WTC11 (cell line): ENCODE data around the gene NUMBL. TPM values are rescaled to one million over a fixed set of nuclear protein-coding genes. Genes with fewer than 3 reads are reported as not detected.

Experiments used
- ATAC-seq: fragments of 200-7000 bp; cut with Tn5 transposase; 2 replicates; pipeline ENCODE4 v1.10.0; 2021; ENCODE audit warnings: mild to moderate bottlenecking, moderate library complexity
- CTCF ChIA-PET: fragments of 300-600 bp; sonication (Branson Sonifier 250); formaldehyde crosslinking; loops from one replicate; lab custom pipeline; 2021; ENCODE audit warnings: antibody characterized with exemption; lab: Charles Lee
- POLR2A ChIA-PET: fragments of 350-600 bp; sonication (Branson Sonifier 250); formaldehyde crosslinking; loops from one replicate; lab custom pipeline; 2021; ENCODE audit warnings: antibody characterized with exemption; lab: Charles Lee
- DNase-seq: peaks from one replicate; pipeline ENCODE4 v3.0.0; 2021; ENCODE audit warnings: low spot score
- H3K27ac Mint-ChIP-seq: 2 replicates; pipeline ENCODE4 v1.8.0; 2021; ENCODE audit warnings: mixed read lengths
- H3K27me3 Mint-ChIP-seq: 2 replicates; pipeline ENCODE4 v1.8.0; 2021; ENCODE audit warnings: low read depth, mild to moderate bottlenecking, moderate library complexity, mixed read lengths
- H3K36me3 Mint-ChIP-seq: 2 replicates; pipeline ENCODE4 v1.8.0; 2021; ENCODE audit warnings: mixed read lengths
- H3K4me1 Mint-ChIP-seq: 2 replicates; pipeline ENCODE4 v1.8.0; 2022; ENCODE audit warnings: mixed read lengths
- H3K4me3 Mint-ChIP-seq: 2 replicates; pipeline ENCODE4 v1.8.0; 2021; ENCODE audit warnings: mild to moderate bottlenecking, moderate library complexity, mixed read lengths
- H3K9me3 Mint-ChIP-seq: 2 replicates; pipeline ENCODE4 v1.8.0; 2021; ENCODE audit warnings: mixed read lengths
- CDX4 ChIP-seq: fragments of 250-450 bp; sonication (Bioruptor Pico); IDR thresholded peaks from 2 replicates; pipeline ENCODE4 v1.9.0; 2021; ENCODE audit warnings: moderate library complexity, mild to moderate bottlenecking, inconsistent platforms, borderline replicate concordance
- E2F4 ChIP-seq: sonication (generic); formaldehyde crosslinking; IDR thresholded peaks from 2 replicates; pipeline ENCODE4 v1.8.1; 2022; ENCODE audit warnings: low read depth, mild to moderate bottlenecking, moderate library complexity, missing genetic modification reagents, borderline replicate concordance
- E2F5 ChIP-seq: sonication (generic); formaldehyde crosslinking; IDR thresholded peaks from 2 replicates; pipeline ENCODE4 v1.8.1; 2022; ENCODE audit warnings: mild to moderate bottlenecking, moderate library complexity, missing genetic modification reagents
- ESRRA ChIP-seq: sonication (generic); formaldehyde crosslinking; IDR thresholded peaks from 2 replicates; pipeline ENCODE4 v1.8.1; 2022; ENCODE audit warnings: mild to moderate bottlenecking, missing genetic modification reagents, borderline replicate concordance
- FOXP1 ChIP-seq: sonication (generic); formaldehyde crosslinking; IDR thresholded peaks from 2 replicates; pipeline ENCODE4 v1.8.0; 2022; ENCODE audit warnings: missing genetic modification reagents, mild to moderate bottlenecking, moderate library complexity, borderline replicate concordance
- IRF2 ChIP-seq: sonication (generic); formaldehyde crosslinking; IDR thresholded peaks from 2 replicates; pipeline ENCODE4 v1.8.0; 2022; ENCODE audit warnings: low read depth, missing genetic modification reagents, borderline replicate concordance
- NFATC4 ChIP-seq: fragments of 250-450 bp; sonication (Bioruptor Pico); IDR thresholded peaks from 2 replicates; pipeline ENCODE4 v1.9.0; 2021; ENCODE audit warnings: mild to moderate bottlenecking
- NFE2L1 ChIP-seq: sonication (generic); formaldehyde crosslinking; IDR thresholded peaks from 2 replicates; pipeline ENCODE4 v1.8.1; 2023; ENCODE audit warnings: missing genetic modification reagents
- STAT6 ChIP-seq: sonication (generic); formaldehyde crosslinking; conservative IDR thresholded peaks from 2 replicates; pipeline ENCODE4 v1.8.1; 2023; ENCODE audit warnings: mild to moderate bottlenecking, low read depth, missing genetic modification reagents, moderate library complexity
- USF1 ChIP-seq: sonication (generic); formaldehyde crosslinking; IDR thresholded peaks from 2 replicates; pipeline ENCODE4 v1.8.0; 2022; ENCODE audit warnings: mild to moderate bottlenecking, missing genetic modification reagents
- ZNF532 ChIP-seq: fragments of 250-450 bp; sonication (Bioruptor Pico); IDR thresholded peaks from 2 replicates; pipeline ENCODE4 v1.9.0; 2021; ENCODE audit warnings: mild to moderate bottlenecking, borderline replicate concordance
- ZNF671 ChIP-seq: fragments of 250-450 bp; sonication (Bioruptor Pico); IDR thresholded peaks from 2 replicates; pipeline ENCODE4 v1.8.0; 2021; ENCODE audit warnings: mild to moderate bottlenecking
- ZSCAN18 ChIP-seq: fragments of 250-450 bp; sonication (Bioruptor Pico); IDR thresholded peaks from 2 replicates; pipeline ENCODE4 v2.1.2; 2022; ENCODE audit warnings: mild to moderate bottlenecking, moderate library complexity
- total RNA-seq: library from RNA; stranded (reverse); gene quantifications from 3 replicates; pipeline ENCODE4 v1.2.3, GENCODE V29; 2021

Gene NUMBL
- total RNA-seq, 1 experiment from 2014 or later = 30.3 TPM

- CTCF ChIA-PET = no interaction called here
- H3K27ac Mint-ChIP-seq = no peak overlapping the region
Observed at GRCh38 chr19:40688309-40688708, 2.1 kb downstream of the NUMBL start.

More at GRCh38 chr19:40688309-40688708, 2.1 kb downstream of the NUMBL start:
- DNase-seq = no peak
- TF ChIP-seq NFATC4 (CRISPR knock-in tag) = no peak
- TF ChIP-seq FOXP1 (CRISPR knock-in tag) = no peak
- no peak for TF ChIP-seq STAT6 (CRISPR knock-in tag)
- TF ChIP-seq ZSCAN18 = no peak
- TF ChIP-seq USF1 = no peak
- TF ChIP-seq ZNF671 (CRISPR knock-in tag) = no peak
- TF ChIP-seq IRF2 (CRISPR knock-in tag) = no peak
- TF ChIP-seq CDX4 = no peak
- no peak for TF ChIP-seq ESRRA (CRISPR knock-in tag)
- no peak for TF ChIP-seq NFE2L1 (CRISPR knock-in tag)
- no peak for TF ChIP-seq E2F5
- no peak for TF ChIP-seq ZNF532 (CRISPR knock-in tag)
- TF ChIP-seq E2F4 = no peak
- TF ChIP-seq, all 79 proteins: peak for 0
- POLR2A ChIA-PET = no interaction called here
- Mint-ChIP-seq H3K4me3 (no peak overlapping the region), H3K4me1 (peaks cover 6% of the 10 kb centered on the region), H3K27me3 (no peaks in the 10 kb centered on the region), H3K9me3 (no peaks in the 10 kb centered on the region), H3K36me3 (peaks cover 18% of the 10 kb centered on the region)
- no peak for ATAC-seq
